GM21423 (cell line): ENCODE results near the gene SYNDIG1.

Source experiments
- ATAC-seq: cut with Tn5 transposase; IDR thresholded peaks from one replicate; pipeline ENCODE4 v1.9.1; 2021; ENCODE audit warnings: mild to moderate bottlenecking, moderate library complexity; ENCODE audit not compliant: unreplicated experiment

SYNDIG1 gene

GRCh38 chr20:24703284-24703610 is 233.8 kb downstream of the SYNDIG1 start:
- ATAC-seq: no peak

- no peak for ATAC-seq
These were observed 235.5 kb downstream of the SYNDIG1 start for GRCh38 chr20:24704899-24705298.

GRCh38 chr20:24705486-24705885 is 236.1 kb downstream of the SYNDIG1 start:
- ATAC-seq: no peak

GRCh38 chr20:24708411-24709295 is 239.2 kb downstream of the SYNDIG1 start:
- no peak for ATAC-seq
